Endodermal cell (in vitro differentiated cells): Measurements from ENCODE around the gene DENND1C. TPM values are rescaled to one million over a fixed set of nuclear protein-coding genes. Genes with fewer than 3 reads are reported as not detected.
A peak's percentile ranks its signal among the peaks of the same experiment; 100 is the strongest.

ENCODE experiments used
- DNase-seq: peaks from one replicate; pipeline ENCODE4 v3.0.0-alpha.2; 2017
- H3K27ac ChIP-seq: 2 replicates; pipeline ENCODE4 v1.5.1; 2013; ENCODE audit warnings: mild to moderate bottlenecking, low read depth, low read length, moderate library complexity
- H3K27me3 ChIP-seq: 2 replicates; pipeline ENCODE4 v1.6.1; 2013; ENCODE audit warnings: mild to moderate bottlenecking, low read length, moderate library complexity; ENCODE audit not compliant: insufficient read depth, control insufficient read depth, poor library complexity, severe bottlenecking
- H3K36me3 ChIP-seq: 2 replicates; pipeline ENCODE4 v1.7.0; 2013; ENCODE audit warnings: mild to moderate bottlenecking, low read length, moderate library complexity; ENCODE audit not compliant: control insufficient read depth, insufficient read depth
- H3K4me1 ChIP-seq: one replicate; pipeline ENCODE4 v1.7.0; 2013; ENCODE audit warnings: low read length; ENCODE audit not compliant: control insufficient read depth, insufficient read depth
- H3K4me3 ChIP-seq: 2 replicates; pipeline ENCODE4 v1.5.1; 2013; ENCODE audit warnings: mild to moderate bottlenecking, low read length, moderate library complexity
- H3K9ac ChIP-seq: 2 replicates; pipeline ENCODE4 v1.6.1; 2013; ENCODE audit warnings: mild to moderate bottlenecking, low read length, moderate library complexity; ENCODE audit not compliant: poor library complexity, severe bottlenecking; ENCODE audit errors: extremely low read depth
- H3K9me3 ChIP-seq: 2 replicates; pipeline ENCODE4 v1.6.1; 2013; ENCODE audit warnings: mild to moderate bottlenecking, low read length, moderate library complexity; ENCODE audit not compliant: control insufficient read depth
- H3K27ac Mint-ChIP-seq: 2 replicates; pipeline ENCODE4 v1.8.0; 2020; ENCODE audit warnings: mixed read lengths
- H3K27me3 Mint-ChIP-seq: 2 replicates; pipeline ENCODE4 v1.8.0; 2021; ENCODE audit warnings: mild to moderate bottlenecking, mixed read lengths; ENCODE audit not compliant: insufficient read depth
- H3K36me3 Mint-ChIP-seq: 2 replicates; pipeline ENCODE4 v1.8.0; 2020; ENCODE audit warnings: low read depth, mixed read lengths
- H3K4me1 Mint-ChIP-seq: 2 replicates; pipeline ENCODE4 v1.8.0; 2020; ENCODE audit warnings: mixed read lengths
- H3K4me3 Mint-ChIP-seq: 2 replicates; pipeline ENCODE4 v1.8.0; 2020; ENCODE audit warnings: mild to moderate bottlenecking, moderate library complexity, mixed read lengths
- H3K9me3 Mint-ChIP-seq: 2 replicates; pipeline ENCODE4 v1.8.0; 2020; ENCODE audit warnings: mild to moderate bottlenecking, mixed read lengths
- CTCF ChIP-seq: fragments of 200-600 bp; sonication (generic); conservative IDR thresholded peaks from 2 replicates; pipeline ENCODE4 v1.5.0; 2021; ENCODE audit warnings: antibody characterized with exemption, mild to moderate bottlenecking
- WGBS, 2 experiments: methylation state at CpG; one replicate each; pipeline versions ENCODE4 v1.1.5 to v1.1.7; 2013; ENCODE audit warnings: missing lambda C conversion rate in 2 of 2, mixed read lengths in 1 of 2; ENCODE audit not compliant: insufficient coverage in 1 of 2, insufficient read length in 1 of 2; 5-methylcytosine and 5-hydroxymethylcytosine counted together
- total RNA-seq, 2 donors: library from RNA; stranded (reverse); fragmentation: NEBNext Ultra II Directional in 1 of 2; extraction: Animal tissue kit (Norgen Biotek cat#: 25700) in 1 of 2; gene quantifications; 2 replicates in 1 of 2; 3 replicates in 1 of 2; pipeline ENCODE4 v1.2.1, GENCODE V29; 2021

The DENND1C gene
- total RNA-seq, 2 donors from 2014 or later = 1.7 to 2.1 TPM

- no peaks in the 10 kb centered on the region for H3K9me3 Mint-ChIP-seq
- no peaks in the 10 kb centered on the region for H3K4me1 Mint-ChIP-seq
- Histone ChIP-seq H3K27me3 (no peaks in the 10 kb centered on the region), H3K4me1 (no peaks in the 10 kb centered on the region), H3K9ac (no peak overlapping the region), H3K9me3 (no peaks in the 10 kb centered on the region), H3K36me3 (no peaks in the 10 kb centered on the region), H3K27ac (no peak overlapping the region), H3K4me3 (no peak overlapping the region)
- DNase-seq = no peak
- H3K27me3 Mint-ChIP-seq = peaks cover 15% of the 10 kb centered on the region
- 72 to 79% methylated on average over 18 to 20 of the region's 20 CpGs for WGBS, 2 experiments
- H3K4me3 Mint-ChIP-seq = no peak overlapping the region
- H3K36me3 Mint-ChIP-seq = no peaks in the 10 kb centered on the region
- H3K27ac Mint-ChIP-seq = no peak overlapping the region
- TF ChIP-seq CTCF = no peak
Observed at GRCh38 chr19:6521718-6522646, 40.4 kb upstream of the DENND1C start.

- Histone ChIP-seq H3K4me3 (no peak overlapping the region), H3K27ac (no peak overlapping the region), H3K9me3 (no peaks in the 10 kb centered on the region), H3K36me3 (no peaks in the 10 kb centered on the region), H3K4me1 (no peaks in the 10 kb centered on the region), H3K9ac (no peak overlapping the region), H3K27me3 (no peaks in the 10 kb centered on the region)
- Mint-ChIP-seq H3K4me3 (no peak overlapping the region), H3K4me1 (peaks cover 1% of the 10 kb centered on the region), H3K27ac (no peak overlapping the region), H3K36me3 (no peaks in the 10 kb centered on the region), H3K9me3 (peaks cover 3% of the 10 kb centered on the region), H3K27me3 (peaks cover 15% of the 10 kb centered on the region)
- no peak for DNase-seq
- no peak for TF ChIP-seq CTCF
- 67 to 82% methylated on average over 1 to 2 of the region's 2 CpGs for WGBS, 2 experiments
Observed at GRCh38 chr19:6519289-6519688, 37.7 kb upstream of the DENND1C start.

GRCh38 chr19:6518145-6518911 is 36.7 kb upstream of the DENND1C start:
- Histone ChIP-seq H3K27me3 (no peaks in the 10 kb centered on the region), H3K4me3 (no peak overlapping the region), H3K4me1 (no peaks in the 10 kb centered on the region), H3K36me3 (no peaks in the 10 kb centered on the region), H3K9ac (no peak overlapping the region), H3K27ac (no peak overlapping the region), H3K9me3 (no peaks in the 10 kb centered on the region)
- Mint-ChIP-seq H3K4me3 (no peak overlapping the region), H3K9me3 (peaks cover 3% of the 10 kb centered on the region), H3K27ac (no peak overlapping the region), H3K36me3 (no peaks in the 10 kb centered on the region), H3K4me1 (peaks cover 1% of the 10 kb centered on the region), H3K27me3 (peaks cover 15% of the 10 kb centered on the region)
- no peak for TF ChIP-seq CTCF
- WGBS, 2 experiments = 67 to 68% methylated on average over 10 to 14 of the region's 14 CpGs
- DNase-seq = peak; percentile 52
